IMR-90 (cell line): Measurements from ENCODE around the gene KAT2B. TPM values are rescaled to one million over a fixed set of nuclear protein-coding genes. Genes with fewer than 3 reads are reported as not detected.

ENCODE experiments used
- ATAC-seq: fragments of 200-7000 bp; cut with Tn5 transposase; 2 replicates; pipeline ENCODE4 v1.9.1; 2020; ENCODE audit warnings: low read depth, mild to moderate bottlenecking, moderate library complexity
- BruUV-seq: library from RNA; stranded (reverse); fragments of 400-500 nt; replicated peaks from 2 replicates; lab custom pipeline; 2021; lab: Mats Ljungman, UMichigan
- CTCF ChIA-PET: fragments of 300-600 bp; formaldehyde crosslinking; extraction: SDS; loops from one replicate; lab custom pipeline; 2021; ENCODE audit warnings: antibody characterized with exemption; lab: Yijun Ruan, JAX
- POLR2A ChIA-PET: fragments of 300-600 bp; sonication (Branson Sonifier 250); formaldehyde crosslinking; loops from one replicate; lab custom pipeline; 2022; ENCODE audit warnings: antibody characterized with exemption; ENCODE audit not compliant: unreplicated experiment; lab: Charles Lee
- DNase-seq: peaks from one replicate; pipeline ENCODE4 v3.0.0; 2013
- H2AFZ ChIP-seq: replicated peaks from 2 replicates; pipeline ENCODE3; 2013; ENCODE audit warnings: low read length, mild to moderate bottlenecking; ENCODE audit not compliant: poor library complexity
- H2AK5ac ChIP-seq: 2 replicates; pipeline ENCODE4 v1.6.1; 2013; ENCODE audit warnings: low read depth, low read length, inconsistent platforms
- H2AK9ac ChIP-seq: replicated peaks from 2 replicates; pipeline ENCODE3; 2013; ENCODE audit warnings: mild to moderate bottlenecking, low read depth, low read length, moderate library complexity; ENCODE audit not compliant: poor library complexity
- H2BK120ac ChIP-seq: 2 replicates; pipeline ENCODE4 v1.6.1; 2013; ENCODE audit warnings: low read depth, low read length, inconsistent platforms
- H2BK15ac ChIP-seq: 3 replicates; pipeline ENCODE4 v1.6.1; 2013; ENCODE audit warnings: low read depth, low read length, inconsistent platforms
- H2BK20ac ChIP-seq: 2 replicates; pipeline ENCODE4 v1.6.1; 2013; ENCODE audit warnings: low read depth, mild to moderate bottlenecking, inconsistent platforms, low read length, moderate library complexity
- H2BK5ac ChIP-seq: 2 replicates; pipeline ENCODE4 v1.6.1; 2013; ENCODE audit warnings: mild to moderate bottlenecking, low read depth, low read length, inconsistent platforms; ENCODE audit not compliant: poor library complexity, severe bottlenecking
- H3K14ac ChIP-seq: replicated peaks from 2 replicates; pipeline ENCODE4 v1.6.1; 2013; ENCODE audit warnings: low read depth, low read length, inconsistent platforms
- H3K18ac ChIP-seq: 2 replicates; pipeline ENCODE4 v1.6.1; 2013; ENCODE audit warnings: low read depth, low read length, control low read depth
- H3K23ac ChIP-seq: 2 replicates; pipeline ENCODE4 v1.6.1; 2013; ENCODE audit warnings: low read depth, low read length, inconsistent platforms
- H3K27ac ChIP-seq: 2 replicates; pipeline ENCODE4 v1.5.1; 2013; ENCODE audit warnings: mild to moderate bottlenecking, control low read depth, low read length; ENCODE audit not compliant: insufficient read depth
- H3K27me3 ChIP-seq: 2 replicates; pipeline ENCODE4 v1.6.1; 2013; ENCODE audit warnings: low read length; ENCODE audit not compliant: control insufficient read depth, insufficient read depth
- H3K36me3 ChIP-seq: 2 replicates; pipeline ENCODE4 v1.6.1; 2013; ENCODE audit warnings: low read length, mixed read lengths; ENCODE audit not compliant: control insufficient read depth, insufficient read depth
- H3K4ac ChIP-seq: 2 replicates; pipeline ENCODE4 v1.6.1; 2013; ENCODE audit warnings: low read depth, low read length, inconsistent platforms
- H3K4me1 ChIP-seq: 2 replicates; pipeline ENCODE4 v1.6.1; 2013; ENCODE audit warnings: low read length, mixed read lengths; ENCODE audit not compliant: control insufficient read depth, insufficient read depth
- H3K4me2 ChIP-seq: 2 replicates; pipeline ENCODE4 v1.6.1; 2013; ENCODE audit warnings: low read depth, mild to moderate bottlenecking, control low read depth, low read length, moderate library complexity
- H3K4me3 ChIP-seq: 2 replicates; pipeline ENCODE4 v1.5.1; 2013; ENCODE audit warnings: low read depth, mild to moderate bottlenecking, control low read depth, low read length, moderate library complexity; ENCODE audit not compliant: insufficient read depth
- H3K56ac ChIP-seq: 2 replicates; pipeline ENCODE4 v1.6.1; 2013; ENCODE audit warnings: low read length, inconsistent platforms; ENCODE audit not compliant: insufficient read depth; ENCODE audit errors: extremely low read depth
- H3K79me1 ChIP-seq, 2 experiments: 2 replicates each; pipeline ENCODE4 v1.6.1; 2013; ENCODE audit warnings: low read length in 2 of 2, inconsistent platforms in 1 of 2, low read depth in 1 of 2
- H3K9ac ChIP-seq: 2 replicates; pipeline ENCODE4 v1.6.1; 2013; ENCODE audit warnings: low read depth, low read length, control low read depth
- H3K9me1 ChIP-seq: 2 replicates; pipeline ENCODE4 v1.6.1; 2013; ENCODE audit warnings: low read length, inconsistent platforms; ENCODE audit not compliant: insufficient read depth
- H3K9me3 ChIP-seq: 2 replicates; pipeline ENCODE4 v1.6.1; 2013; ENCODE audit warnings: low read length; ENCODE audit not compliant: control insufficient read depth, insufficient read depth
- H4K20me1 ChIP-seq: 2 replicates; pipeline ENCODE4 v1.6.1; 2013; ENCODE audit warnings: low read length, inconsistent platforms; ENCODE audit not compliant: insufficient read depth
- H4K5ac ChIP-seq: 2 replicates; pipeline ENCODE4 v1.6.1; 2013; ENCODE audit warnings: mild to moderate bottlenecking, low read depth, low read length, control low read depth
- H4K8ac ChIP-seq, 2 experiments: 2 replicates each; pipeline ENCODE4 v1.6.1; 2013; ENCODE audit warnings: low read depth in 2 of 2, low read length in 2 of 2, control low read depth in 1 of 2, inconsistent platforms in 1 of 2
- H4K91ac ChIP-seq: 2 replicates; pipeline ENCODE4 v1.6.1; 2013; ENCODE audit warnings: low read depth, low read length, inconsistent platforms; ENCODE audit not compliant: insufficient read depth
- ELK1 ChIP-seq: fragments of 150-350 bp; IDR thresholded peaks from 2 replicates; pipeline ENCODE4 v1.6.1; 2016; ENCODE audit warnings: low read depth, mild to moderate bottlenecking, low read length, moderate library complexity, borderline replicate concordance
- FOS ChIP-seq: fragments of 150-350 bp; IDR thresholded peaks from 2 replicates; pipeline ENCODE4 v1.6.1; 2016; ENCODE audit warnings: low read depth, low read length
- RFX5 ChIP-seq: IDR thresholded peaks from 2 replicates; pipeline ENCODE4 v1.8.0; 2012; ENCODE audit warnings: low read depth, mild to moderate bottlenecking, low read length, moderate library complexity
- SMC3 ChIP-seq: fragments of 150-350 bp; IDR thresholded peaks from 2 replicates; pipeline ENCODE4 v1.6.1; 2016; ENCODE audit warnings: low read depth, mild to moderate bottlenecking, antibody characterized with exemption, low read length, moderate library complexity
- USF2 ChIP-seq: fragments of 150-350 bp; IDR thresholded peaks from 2 replicates; pipeline ENCODE4 v1.6.1; 2017; ENCODE audit warnings: mild to moderate bottlenecking, antibody characterized with exemption, low read length, low read depth
- WGBS, 2 experiments: methylation state at CpG; one replicate each; pipeline versions ENCODE4 v1.1.5 to v1.1.7; 2013; ENCODE audit warnings: missing lambda C conversion rate in 2 of 2; ENCODE audit not compliant: insufficient read length in 1 of 2; ENCODE audit errors: extremely low coverage in 2 of 2; 5-methylcytosine and 5-hydroxymethylcytosine counted together
- dilution Hi-C: fragments of 300-500 bp; cut with HindIII; formaldehyde crosslinking; loops from one replicate; pipeline ENCODE4 v1.14.3; 2018; ENCODE audit warnings: low sequenced_read_pairs; ENCODE audit not compliant: unreplicated experiment
- in situ Hi-C: fragments of 300-500 bp; cut with MboI; formaldehyde crosslinking; loops from 3 replicates; pipeline ENCODE4 v1.14.3; 2019; ENCODE audit warnings: low sequenced_read_pairs, inconsistent platforms, mixed read lengths
- intact Hi-C: fragments of 100-400 bp; cut with micrococcal nuclease; formaldehyde crosslinking; loops from 2 replicates; pipeline ENCODE4 v1.10.0; 2022
- polyA plus RNA-seq, 3 experiments: library from polyadenylated mRNA; depleted of rRNA; stranded (reverse); fragments of >200 nt; gene quantifications; 2 replicates each; pipeline ENCODE4 v1.2.3, GENCODE V29; 2012; ENCODE audit warnings: low replicate concordance in 1 of 3
- total RNA-seq: library from RNA; depleted of rRNA; stranded (reverse); fragments of >200 nt; gene quantifications from 2 replicates; pipeline ENCODE4 v1.2.3, GENCODE V29; 2012

The KAT2B gene
- total and polyA plus RNA-seq, 2 of the 4 experiments (the other 2 are of a cell fraction): 2.0 to 2.2 TPM

DNA sequence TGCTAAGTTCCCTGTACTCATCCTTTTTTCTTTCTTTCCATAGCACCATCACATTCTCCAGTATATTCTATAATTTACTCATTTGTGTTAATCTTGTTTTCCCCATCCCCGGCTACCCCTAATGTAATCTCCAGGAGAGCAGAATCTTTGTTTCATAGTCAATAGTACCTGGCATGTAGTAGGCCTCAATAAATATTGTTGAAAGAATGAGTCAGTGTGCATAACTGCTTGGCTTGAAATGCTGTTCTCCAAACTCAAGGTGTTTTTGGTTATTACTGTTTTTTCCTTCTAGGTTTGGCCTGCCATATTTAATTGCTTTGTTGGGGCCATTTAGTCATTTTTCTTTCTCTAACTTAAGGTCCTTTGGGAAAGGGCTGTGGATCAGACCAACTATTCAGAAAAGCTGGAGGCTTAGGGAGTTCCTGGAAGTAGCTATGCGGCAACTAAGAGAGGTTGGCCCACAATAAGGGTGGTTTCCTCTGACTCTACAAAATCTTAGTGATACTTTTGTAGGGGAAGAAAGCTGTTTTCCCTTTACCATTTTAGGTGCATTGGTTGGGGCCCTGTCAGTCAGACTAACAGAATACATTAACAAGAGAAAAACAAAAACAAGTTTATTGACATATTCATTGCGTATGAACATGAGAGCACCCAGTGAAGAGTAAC is 28.4 kb downstream of the KAT2B start:
- no peak overlapping the region for H3K56ac ChIP-seq
- no peaks in the 10 kb centered on the region; the same call in 1 of the 2 replicates for H3K4me1 ChIP-seq
- H3K36me3 ChIP-seq: no peaks in the 10 kb centered on the region
- no peak overlapping the region for H2BK5ac ChIP-seq
- H2AK9ac ChIP-seq: no peak overlapping the region
- BruUV-seq: no TSS peak
- WGBS, 2 experiments: no CpG with 5 or more reads among the region's 3 CpGs
- H3K4ac ChIP-seq: no peak overlapping the region
- dilution Hi-C loops (no loop called here), in situ Hi-C loops (no loop called here), intact Hi-C loops (no loop called here)
- no peaks in the 10 kb centered on the region for H3K79me1 ChIP-seq
- H2AFZ ChIP-seq: no peak overlapping the region
- H2BK20ac ChIP-seq: no peak overlapping the region
- POLR2A ChIA-PET: no interaction called here
- H3K27ac ChIP-seq: no peak overlapping the region
- H4K91ac ChIP-seq: no peak overlapping the region
- no peaks in the 10 kb centered on the region for H3K9me1 ChIP-seq
- TF ChIP-seq ELK1 (no peak), RFX5 (no peak), SMC3 (no peak), USF2 (no peak), FOS (no peak)
- no peaks in the 10 kb centered on the region for H3K9me3 ChIP-seq
- no peak overlapping the region for H2BK120ac ChIP-seq
- H3K4me2 ChIP-seq: no peak overlapping the region
- no peak overlapping the region for H3K4me3 ChIP-seq
- no peaks in the 10 kb centered on the region for H4K20me1 ChIP-seq
- ATAC-seq (no peak), DNase-seq (no peak)
- H3K18ac ChIP-seq: no peak overlapping the region
- no peak overlapping the region for H3K14ac ChIP-seq
- H4K8ac ChIP-seq: no peak overlapping the region
- CTCF ChIA-PET: interaction anchor here (0.7 kb wide), 1 partner anchor 55 kb away, joined by 3 read pairs; no protein-coding TSS in a partner anchor
- no peaks in the 10 kb centered on the region for H3K27me3 ChIP-seq
- no peak overlapping the region for H3K9ac ChIP-seq
- no peak overlapping the region for H2BK15ac ChIP-seq
- no peak overlapping the region for H2AK5ac ChIP-seq
- H4K5ac ChIP-seq: no peak overlapping the region
- no peak overlapping the region for H3K23ac ChIP-seq
